ENCODE results near the gene DBNL.

- TF ChIP-seq POLR2A (IDR thresholded peaks at IDR 0.05) (no peak), CTCF (IDR thresholded peaks at IDR 0.05) (no peak)
Observed at GRCh38 chr7:44064791-44065430, 20.4 kb downstream of the DBNL start.
